ENCODE data around the gene PXT1.
"Not testable (repeated sequence)": the region's sequence is repeated elsewhere in the genome, so short reads cannot be mapped to it uniquely, and the experiment has no call there.

Gene PXT1

GRCh38 chr6:36488221-36488620, 45.6 kb upstream of the PXT1 start:
- Histone ChIP-seq H2BK15ac (ENCODE audit: low read length) (no peak overlapping the region), H3K36me3 (replicated peaks in 1 of 2; ENCODE audit: control insufficient read depth in 2 of 2, insufficient read depth in 2 of 2, low read length in 2 of 2) (peaks cover 9 to 78% of the 10 kb centered on the region in 2 donors)

GRCh38 chr6:36487698-36488097, 45.0 kb upstream of the PXT1 start:
- no peak overlapping the region for H2BK15ac ChIP-seq (ENCODE audit: low read length)
- H2AFZ ChIP-seq (ENCODE audit: low read length) = no peak overlapping the region
- peaks cover 9 to 79% of the 10 kb centered on the region in 2 donors for H3K36me3 ChIP-seq (replicated peaks in 1 of 2; ENCODE audit: control insufficient read depth in 2 of 2, insufficient read depth in 2 of 2, low read length in 2 of 2)
- H3K4me2 ChIP-seq (ENCODE audit: insufficient read depth, low read length, poor library complexity, severe bottlenecking) = no peak overlapping the region
- no peaks in the 10 kb centered on the region for H3K27me3 ChIP-seq (ENCODE audit: control insufficient read depth in 3 of 3, insufficient read depth in 3 of 3, low read depth in 1 of 3, low read length in 3 of 3)
- H3K18ac ChIP-seq (ENCODE audit: low read length) = no peak overlapping the region
- H2BK120ac ChIP-seq (ENCODE audit: low read depth, low read length) = no peak overlapping the region
- H2BK5ac ChIP-seq (ENCODE audit: low read length) = no peak overlapping the region
- no peak overlapping the region for H3K4me3 ChIP-seq (ENCODE audit: low read length in 2 of 2)
- H3K9ac ChIP-seq (ENCODE audit: low read depth, low read length, poor library complexity) = no peak overlapping the region
- H3K4ac ChIP-seq (ENCODE audit: low read length) = no peak overlapping the region
- H3K14ac ChIP-seq (ENCODE audit: low read length) = no peak overlapping the region
- H3K9me3 ChIP-seq (replicated peaks in 1 of 2; ENCODE audit: control insufficient read depth in 2 of 2, insufficient read depth in 1 of 2, low read depth in 1 of 2, low read length in 2 of 2) = no peaks in the 10 kb centered on the region
- no peak overlapping the region for H2AK5ac ChIP-seq (ENCODE audit: low read depth, low read length)
- H3K27ac ChIP-seq (replicated peaks; ENCODE audit: low read length) = no peak overlapping the region
- H4K91ac ChIP-seq (ENCODE audit: low read depth, low read length, poor library complexity) = no peak overlapping the region
- no peak overlapping the region for H3K23ac ChIP-seq (ENCODE audit: low read depth, low read length, poor library complexity)
- peaks cover 0 to 4% of the 10 kb centered on the region in 2 donors for H3K4me1 ChIP-seq (ENCODE audit: control insufficient read depth in 2 of 2, insufficient read depth in 1 of 2, low read depth in 1 of 2, low read length in 2 of 2)
- H2BK12ac ChIP-seq (ENCODE audit: low read length) = no peak overlapping the region
- no peak overlapping the region for H4K8ac ChIP-seq (ENCODE audit: low read depth, low read length)
- DNase-seq (ENCODE audit: low spot score) = no peak
- no CpG with 5 or more reads among the region's 1 CpG for WGBS, 2 donors (ENCODE audit: extremely low coverage in 2 of 2, insufficient read length in 2 of 2, insufficient replicate concordance in 1 of 2)
- H3K79me1 ChIP-seq (ENCODE audit: low read depth, low read length) = no peaks in the 10 kb centered on the region

More at GRCh38 chr6:36488221-36488620, 45.6 kb upstream of the PXT1 start:
- Histone ChIP-seq H4K8ac (ENCODE audit: low read depth, low read length) (no peak overlapping the region), H2AK5ac (ENCODE audit: low read depth, low read length) (no peak overlapping the region), H2AFZ (ENCODE audit: low read length) (no peak overlapping the region), H3K4ac (ENCODE audit: low read length) (no peak overlapping the region), H3K23ac (ENCODE audit: low read depth, low read length, poor library complexity) (no peak overlapping the region), H3K4me2 (ENCODE audit: insufficient read depth, low read length, poor library complexity, severe bottlenecking) (no peak overlapping the region), H2BK5ac (ENCODE audit: low read length) (no peak overlapping the region), H3K4me1 (ENCODE audit: control insufficient read depth in 2 of 2, insufficient read depth in 1 of 2, low read depth in 1 of 2, low read length in 2 of 2) (peaks cover 1 to 6% of the 10 kb centered on the region in 2 donors), H4K91ac (ENCODE audit: low read depth, low read length, poor library complexity) (no peak overlapping the region), H3K14ac (ENCODE audit: low read length) (no peak overlapping the region), H3K9ac (ENCODE audit: low read depth, low read length, poor library complexity) (no peak overlapping the region), H3K18ac (ENCODE audit: low read length) (no peak overlapping the region), H3K4me3 (ENCODE audit: low read length in 2 of 2) (no peak overlapping the region), H3K27ac (replicated peaks; ENCODE audit: low read length) (no peak overlapping the region), H3K9me3 (replicated peaks in 1 of 2; ENCODE audit: control insufficient read depth in 2 of 2, insufficient read depth in 1 of 2, low read depth in 1 of 2, low read length in 2 of 2) (no peaks in the 10 kb centered on the region), H2BK120ac (ENCODE audit: low read depth, low read length) (no peak overlapping the region), H2BK12ac (ENCODE audit: low read length) (no peak overlapping the region), H3K79me1 (ENCODE audit: low read depth, low read length) (no peaks in the 10 kb centered on the region), H3K27me3 (ENCODE audit: control insufficient read depth in 3 of 3, insufficient read depth in 3 of 3, low read depth in 1 of 3, low read length in 3 of 3) (no peaks in the 10 kb centered on the region)
- DNase-seq (ENCODE audit: low spot score) = no peak

- H3K79me1 ChIP-seq (ENCODE audit: low read depth, low read length) = no peaks in the 10 kb centered on the region
- no peaks in the 10 kb centered on the region for H3K9me3 ChIP-seq (replicated peaks in 1 of 2; ENCODE audit: control insufficient read depth in 2 of 2, insufficient read depth in 1 of 2, low read depth in 1 of 2, low read length in 2 of 2)
- no peak overlapping the region for H2AFZ ChIP-seq (ENCODE audit: low read length)
- no peak overlapping the region for H3K27ac ChIP-seq (replicated peaks; ENCODE audit: low read length)
- no peaks in the 10 kb centered on the region for H3K4me1 ChIP-seq (ENCODE audit: control insufficient read depth in 2 of 2, insufficient read depth in 1 of 2, low read depth in 1 of 2, low read length in 2 of 2)
- no peak overlapping the region for H3K14ac ChIP-seq (ENCODE audit: low read length)
- H3K4me2 ChIP-seq (ENCODE audit: insufficient read depth, low read length, poor library complexity, severe bottlenecking) = no peak overlapping the region
- no peak overlapping the region for H2BK15ac ChIP-seq (ENCODE audit: low read length)
- no CpG with 5 or more reads among the region's 5 CpGs for WGBS, 2 donors (ENCODE audit: extremely low coverage in 2 of 2, insufficient read length in 2 of 2, insufficient replicate concordance in 1 of 2)
- H3K23ac ChIP-seq (ENCODE audit: low read depth, low read length, poor library complexity) = no peak overlapping the region
- no peak overlapping the region for H3K4ac ChIP-seq (ENCODE audit: low read length)
- H2BK12ac ChIP-seq (ENCODE audit: low read length) = no peak overlapping the region
- H3K4me3 ChIP-seq (ENCODE audit: low read length in 2 of 2) = no peak overlapping the region
- no peak overlapping the region for H3K9ac ChIP-seq (ENCODE audit: low read depth, low read length, poor library complexity)
- H2BK120ac ChIP-seq (ENCODE audit: low read depth, low read length) = no peak overlapping the region
- H3K18ac ChIP-seq (ENCODE audit: low read length) = no peak overlapping the region
- H2AK5ac ChIP-seq (ENCODE audit: low read depth, low read length) = no peak overlapping the region
- no peak overlapping the region for H4K8ac ChIP-seq (ENCODE audit: low read depth, low read length)
- H4K91ac ChIP-seq (ENCODE audit: low read depth, low read length, poor library complexity) = no peak overlapping the region
- no peak overlapping the region for H2BK5ac ChIP-seq (ENCODE audit: low read length)
- no peak for DNase-seq (ENCODE audit: low spot score)
- H3K36me3 ChIP-seq (replicated peaks in 1 of 2; ENCODE audit: control insufficient read depth in 2 of 2, insufficient read depth in 2 of 2, low read length in 2 of 2) = peaks cover 15 to 91% of the 10 kb centered on the region in 2 donors
- no peaks in the 10 kb centered on the region for H3K27me3 ChIP-seq (ENCODE audit: control insufficient read depth in 3 of 3, insufficient read depth in 3 of 3, low read depth in 1 of 3, low read length in 3 of 3)
Observed at GRCh38 chr6:36484736-36485135, 42.1 kb upstream of the PXT1 start.

GRCh38 chr6:36483326-36483725, 40.7 kb upstream of the PXT1 start:
- not testable (repeated sequence) for H3K4ac ChIP-seq (ENCODE audit: low read length); H3K23ac ChIP-seq (ENCODE audit: low read depth, low read length, poor library complexity); H4K91ac ChIP-seq (ENCODE audit: low read depth, low read length, poor library complexity); H3K9ac ChIP-seq (ENCODE audit: low read depth, low read length, poor library complexity); H2BK15ac ChIP-seq (ENCODE audit: low read length); H3K9me3 ChIP-seq (replicated peaks in 1 of 2; ENCODE audit: control insufficient read depth in 2 of 2, insufficient read depth in 1 of 2, low read depth in 1 of 2, low read length in 2 of 2); H2AK5ac ChIP-seq (ENCODE audit: low read depth, low read length); H4K8ac ChIP-seq (ENCODE audit: low read depth, low read length); H3K27me3 ChIP-seq (ENCODE audit: control insufficient read depth in 3 of 3, insufficient read depth in 3 of 3, low read depth in 1 of 3, low read length in 3 of 3); H2BK120ac ChIP-seq (ENCODE audit: low read depth, low read length); H3K4me3 ChIP-seq (ENCODE audit: low read length in 2 of 2); H3K4me2 ChIP-seq (ENCODE audit: insufficient read depth, low read length, poor library complexity, severe bottlenecking); H2AFZ ChIP-seq (ENCODE audit: low read length); H3K18ac ChIP-seq (ENCODE audit: low read length); H3K4me1 ChIP-seq (ENCODE audit: control insufficient read depth in 2 of 2, insufficient read depth in 1 of 2, low read depth in 1 of 2, low read length in 2 of 2); DNase-seq (ENCODE audit: low spot score); H3K27ac ChIP-seq (replicated peaks; ENCODE audit: low read length); H3K79me1 ChIP-seq (ENCODE audit: low read depth, low read length); H2BK12ac ChIP-seq (ENCODE audit: low read length); H3K14ac ChIP-seq (ENCODE audit: low read length); H2BK5ac ChIP-seq (ENCODE audit: low read length)
- WGBS, 2 donors (ENCODE audit: extremely low coverage in 2 of 2, insufficient read length in 2 of 2, insufficient replicate concordance in 1 of 2) = no CpG with 5 or more reads among the region's 5 CpGs
- peaks cover 11 to 91% of the 10 kb centered on the region in 2 donors for H3K36me3 ChIP-seq (replicated peaks in 1 of 2; ENCODE audit: control insufficient read depth in 2 of 2, insufficient read depth in 2 of 2, low read length in 2 of 2)
